ENCODE measurements around the gene NIF3L1.

The NIF3L1 gene, protein sequence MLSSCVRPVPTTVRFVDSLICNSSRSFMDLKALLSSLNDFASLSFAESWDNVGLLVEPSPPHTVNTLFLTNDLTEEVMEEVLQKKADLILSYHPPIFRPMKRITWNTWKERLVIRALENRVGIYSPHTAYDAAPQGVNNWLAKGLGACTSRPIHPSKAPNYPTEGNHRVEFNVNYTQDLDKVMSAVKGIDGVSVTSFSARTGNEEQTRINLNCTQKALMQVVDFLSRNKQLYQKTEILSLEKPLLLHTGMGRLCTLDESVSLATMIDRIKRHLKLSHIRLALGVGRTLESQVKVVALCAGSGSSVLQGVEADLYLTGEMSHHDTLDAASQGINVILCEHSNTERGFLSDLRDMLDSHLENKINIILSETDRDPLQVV

DNA sequence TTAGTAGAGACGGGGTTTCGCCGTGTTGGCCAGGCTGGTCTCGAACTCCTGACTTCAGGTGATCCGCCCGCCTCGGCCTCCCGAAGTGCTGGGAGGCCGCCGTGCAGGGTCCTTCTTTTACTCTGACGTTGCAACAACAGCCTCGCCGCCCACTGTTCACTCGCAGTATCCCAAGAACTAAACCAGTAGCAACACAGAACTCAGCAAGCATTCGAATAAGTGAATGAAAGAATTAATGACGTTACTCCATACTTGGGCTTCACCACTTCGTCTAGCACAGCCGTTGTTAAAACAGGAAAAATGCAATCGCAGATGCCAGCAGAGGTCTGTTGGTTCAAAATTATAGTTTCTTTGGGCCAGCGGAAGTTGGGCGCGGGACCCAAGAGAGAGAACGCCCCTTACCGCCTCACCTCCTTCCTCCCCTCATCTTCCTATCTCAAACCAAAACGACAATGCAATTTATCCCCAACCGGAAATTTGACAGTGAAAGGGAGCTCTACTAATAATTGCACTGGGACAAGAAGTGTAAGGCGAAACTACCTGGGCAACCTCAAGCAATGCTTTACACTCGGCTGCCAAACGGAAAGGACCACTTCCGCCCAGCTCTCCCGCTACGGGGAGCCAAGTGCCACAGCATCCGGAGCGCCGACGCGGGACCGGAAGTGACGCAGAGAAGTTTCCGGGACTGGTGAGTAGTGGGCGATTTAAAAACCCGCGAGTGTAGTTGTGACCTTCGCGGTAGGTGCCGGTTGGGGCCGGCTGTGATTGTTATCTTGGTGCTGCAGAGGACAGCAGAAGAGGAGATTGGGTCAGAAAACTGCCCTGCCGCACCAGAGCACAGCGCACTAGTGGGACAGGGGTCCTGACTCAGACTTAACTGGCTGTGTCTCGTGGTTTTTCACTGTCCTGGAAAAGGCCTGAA lies at the start of gene NIF3L1, which contains the start of gene PPIL3:
TSS of gene NIF3L1 (plus strand) at position 668 of the 922 bp plus-strand sequence. CDS start 2,573 bp downstream, outside the sequence.
TSS of gene PPIL3 (minus strand) at position 374 of the 922 bp plus-strand sequence. CDS start 1,462 bp downstream, outside the sequence.
- peak; percentile 95 for ATAC-seq
- peak within 1 kb of the TSS; percentile 97 for H3K27ac Mint-ChIP-seq
- peaks cover 53% of the 10 kb centered on the region for H3K4me1 Mint-ChIP-seq
- H3K27me3 Mint-ChIP-seq, result no peaks in the 10 kb centered on the region
- H3K36me3 Mint-ChIP-seq, result peaks cover 14% of the 10 kb centered on the region
- H3K9me3 Mint-ChIP-seq, result no peaks in the 10 kb centered on the region
- peak within 1 kb of the TSS; percentile 95 for H3K4me3 Mint-ChIP-seq

DNA sequence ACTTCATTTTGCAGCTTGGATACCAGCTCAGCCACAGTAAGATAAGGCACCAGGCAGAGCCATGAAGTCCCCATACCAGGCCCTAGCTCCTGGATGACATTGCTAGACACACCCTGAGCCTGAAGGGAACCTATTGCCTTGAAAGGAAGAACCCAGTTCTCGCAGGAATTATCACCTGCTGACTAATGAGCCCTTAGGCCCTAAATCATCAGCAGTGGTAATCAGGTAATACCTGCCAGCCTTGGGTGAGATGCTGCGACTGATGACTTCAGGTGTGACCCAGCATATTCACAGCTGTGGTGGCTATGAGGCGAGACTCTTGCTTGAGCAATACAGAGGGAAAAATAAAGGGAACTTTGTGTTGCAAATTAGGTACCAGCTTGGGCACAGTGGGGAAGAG lies 49.7 kb upstream of the NIF3L1 start:
- H3K27ac Mint-ChIP-seq, result no peak overlapping the region
- H3K4me1 Mint-ChIP-seq, result no peaks in the 10 kb centered on the region
- peaks cover 2% of the 10 kb centered on the region for H3K9me3 Mint-ChIP-seq
- no peak overlapping the region for H3K4me3 Mint-ChIP-seq
- no peak for ATAC-seq
- H3K36me3 Mint-ChIP-seq, result no peaks in the 10 kb centered on the region
- no peaks in the 10 kb centered on the region for H3K27me3 Mint-ChIP-seq

DNA sequence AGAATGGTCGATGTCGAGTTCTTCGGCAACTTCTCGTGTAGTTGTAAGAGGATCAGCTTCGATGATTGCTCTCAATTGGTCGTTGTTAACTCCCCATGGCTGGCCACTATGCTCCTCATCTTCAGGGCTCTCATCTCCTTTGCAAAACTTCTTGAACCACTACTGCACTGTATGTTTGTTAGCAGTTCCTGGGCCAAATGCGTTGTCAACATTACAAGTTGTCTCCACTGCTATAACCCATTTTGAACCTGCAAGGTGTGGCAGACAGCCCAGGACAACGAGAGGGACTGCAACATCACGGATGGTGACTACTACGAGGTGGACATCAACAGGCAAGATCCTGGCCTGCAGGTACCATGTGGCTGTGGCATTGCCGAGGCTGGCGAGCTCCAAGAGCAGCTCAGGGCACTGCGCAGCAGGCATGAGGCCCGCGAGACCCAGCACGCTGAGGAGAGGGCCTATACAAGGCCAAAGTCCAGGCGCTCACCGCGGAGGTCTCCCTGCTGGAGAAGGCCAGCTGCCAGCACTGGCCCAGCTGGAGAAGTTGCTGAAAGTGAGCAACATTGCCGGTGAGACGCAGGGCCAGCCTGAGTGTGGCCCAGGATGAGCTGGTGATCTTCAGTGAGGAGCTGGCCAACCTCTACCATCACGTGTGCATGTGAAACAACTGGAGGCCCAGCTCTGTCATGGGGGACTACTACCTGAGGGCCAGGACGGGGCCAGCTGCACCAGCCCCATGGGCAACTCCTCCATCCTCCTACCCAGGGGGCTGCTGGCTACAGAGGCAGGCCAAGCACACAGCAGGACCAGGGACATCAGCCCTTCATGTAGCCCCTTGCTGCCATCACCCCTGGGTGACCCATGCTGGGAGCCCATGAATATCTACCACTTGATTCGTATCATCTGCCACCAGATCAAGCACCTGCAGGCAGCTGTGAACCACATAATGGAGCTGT lies 44.9 kb upstream of the NIF3L1 start:
- no peaks in the 10 kb centered on the region for H3K36me3 Mint-ChIP-seq
- no peak overlapping the region for H3K4me3 Mint-ChIP-seq
- H3K9me3 Mint-ChIP-seq, result no peaks in the 10 kb centered on the region
- ATAC-seq, result peak; percentile 14
- no peaks in the 10 kb centered on the region for H3K4me1 Mint-ChIP-seq
- no peaks in the 10 kb centered on the region for H3K27me3 Mint-ChIP-seq
- no peak overlapping the region for H3K27ac Mint-ChIP-seq

DNA sequence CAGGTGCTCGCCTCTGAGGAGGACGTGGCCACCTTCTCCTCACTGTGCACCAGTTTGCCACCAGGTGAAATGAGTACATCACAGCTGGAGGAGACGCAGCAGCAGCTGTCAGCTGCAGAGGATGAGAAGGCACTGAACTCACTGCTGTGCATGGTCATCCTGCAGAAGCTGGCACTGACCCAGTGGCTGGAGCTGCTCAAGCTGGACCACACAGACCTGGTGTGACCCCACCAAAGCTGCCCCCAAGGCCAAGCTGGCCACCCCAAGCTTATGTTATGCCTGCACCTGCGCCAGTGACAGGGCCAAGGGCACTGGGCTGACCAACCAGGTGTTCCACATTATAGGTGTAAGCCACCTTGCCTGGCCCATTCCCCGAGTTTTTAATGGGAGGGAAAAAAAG lies 44.0 kb upstream of the NIF3L1 start:
- Mint-ChIP-seq H3K36me3 (peaks cover 1% of the 10 kb centered on the region), H3K4me3 (no peak overlapping the region), H3K4me1 (no peaks in the 10 kb centered on the region), H3K27me3 (no peaks in the 10 kb centered on the region), H3K9me3 (no peaks in the 10 kb centered on the region), H3K27ac (no peak overlapping the region)
- ATAC-seq, result no peak

DNA sequence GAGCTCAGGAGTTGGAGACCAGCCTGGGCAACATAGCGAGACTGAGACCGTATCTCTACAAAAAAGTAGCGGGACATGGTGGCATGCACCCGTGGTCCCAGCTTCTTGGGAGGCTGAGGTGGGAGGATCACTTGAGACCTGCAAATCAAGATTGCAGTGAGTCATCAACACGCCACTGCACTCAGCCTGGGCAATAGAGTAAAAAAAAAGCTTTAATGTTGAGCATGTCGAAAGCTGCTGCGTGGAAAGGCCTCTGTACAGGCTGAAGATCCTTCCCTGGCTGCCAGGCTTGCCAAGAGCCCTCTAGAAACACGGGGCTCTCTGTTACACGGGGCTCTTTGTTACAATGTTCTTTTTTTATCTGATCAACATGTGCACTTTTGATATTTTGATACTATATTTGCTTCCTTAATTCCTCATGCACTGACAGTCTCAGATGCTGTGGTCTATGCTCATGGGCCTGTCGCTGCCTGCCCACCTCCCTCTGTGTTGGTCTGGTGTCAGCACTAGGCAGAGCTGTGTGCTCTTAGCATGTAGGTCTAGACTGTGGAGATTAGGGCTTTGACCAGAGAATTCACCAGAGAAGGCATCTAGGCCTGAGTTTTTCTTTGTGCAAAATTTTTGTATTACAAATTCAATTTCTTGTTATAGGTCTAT lies 43.4 kb upstream of the NIF3L1 start:
- Mint-ChIP-seq H3K36me3 (peaks cover 7% of the 10 kb centered on the region), H3K9me3 (no peaks in the 10 kb centered on the region), H3K4me1 (no peaks in the 10 kb centered on the region), H3K27ac (no peak overlapping the region), H3K27me3 (no peaks in the 10 kb centered on the region), H3K4me3 (no peak overlapping the region)
- ATAC-seq, result no peak

DNA sequence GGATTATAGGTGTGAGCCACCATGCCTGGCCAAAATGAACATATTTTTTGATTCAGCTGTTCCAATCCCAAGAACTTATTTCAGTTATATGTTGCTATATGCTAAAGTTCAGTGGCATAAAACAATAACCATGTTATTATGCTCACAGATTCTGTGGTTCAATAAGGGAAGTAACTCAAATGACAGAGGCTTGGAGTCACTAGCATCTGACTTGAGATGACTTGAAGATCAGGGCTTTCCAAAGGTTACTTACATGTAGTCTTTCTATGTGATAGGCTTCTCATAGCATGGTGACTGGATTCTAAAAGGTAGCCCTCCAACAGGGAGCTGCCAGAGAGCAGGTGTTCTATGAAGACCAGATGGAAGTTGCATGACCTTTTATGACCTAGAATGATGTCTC lies 41.9 kb upstream of the NIF3L1 start:
- Mint-ChIP-seq H3K4me1 (no peaks in the 10 kb centered on the region), H3K9me3 (no peaks in the 10 kb centered on the region)
- ATAC-seq, result no peak

DNA sequence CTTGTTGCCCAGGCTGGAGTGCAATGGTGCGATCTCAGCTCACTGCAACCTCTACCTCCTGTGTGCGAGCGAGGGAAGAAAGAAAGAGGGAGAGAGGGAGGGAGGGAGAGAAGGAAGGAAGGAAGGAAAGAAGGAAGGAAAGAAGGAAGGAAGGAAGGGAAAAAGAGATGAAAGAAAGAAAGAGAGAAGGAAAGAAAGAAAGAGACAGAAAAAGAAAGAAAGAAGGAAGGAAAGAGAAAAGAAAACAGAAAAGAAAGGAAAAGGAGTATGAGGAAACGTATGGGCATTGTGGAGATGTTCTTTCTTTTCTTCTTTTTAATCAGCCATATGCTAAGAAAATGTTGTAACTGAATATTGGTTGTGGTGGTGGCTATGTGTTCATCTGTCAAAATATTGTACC lies 41.2 kb upstream of the NIF3L1 start:
- H3K36me3 Mint-ChIP-seq, result peaks cover 28% of the 10 kb centered on the region
- H3K27me3 Mint-ChIP-seq, result no peaks in the 10 kb centered on the region
- no peak overlapping the region for H3K4me3 Mint-ChIP-seq
- ATAC-seq, result no peak
- no peaks in the 10 kb centered on the region for H3K4me1 Mint-ChIP-seq
- no peaks in the 10 kb centered on the region for H3K9me3 Mint-ChIP-seq
- H3K27ac Mint-ChIP-seq, result no peak overlapping the region

More for the DNA sequence above, 41.9 kb upstream of the NIF3L1 start:
- Mint-ChIP-seq H3K4me3 (no peak overlapping the region), H3K27me3 (no peaks in the 10 kb centered on the region), H3K27ac (no peak overlapping the region), H3K36me3 (peaks cover 22% of the 10 kb centered on the region)

DNA sequence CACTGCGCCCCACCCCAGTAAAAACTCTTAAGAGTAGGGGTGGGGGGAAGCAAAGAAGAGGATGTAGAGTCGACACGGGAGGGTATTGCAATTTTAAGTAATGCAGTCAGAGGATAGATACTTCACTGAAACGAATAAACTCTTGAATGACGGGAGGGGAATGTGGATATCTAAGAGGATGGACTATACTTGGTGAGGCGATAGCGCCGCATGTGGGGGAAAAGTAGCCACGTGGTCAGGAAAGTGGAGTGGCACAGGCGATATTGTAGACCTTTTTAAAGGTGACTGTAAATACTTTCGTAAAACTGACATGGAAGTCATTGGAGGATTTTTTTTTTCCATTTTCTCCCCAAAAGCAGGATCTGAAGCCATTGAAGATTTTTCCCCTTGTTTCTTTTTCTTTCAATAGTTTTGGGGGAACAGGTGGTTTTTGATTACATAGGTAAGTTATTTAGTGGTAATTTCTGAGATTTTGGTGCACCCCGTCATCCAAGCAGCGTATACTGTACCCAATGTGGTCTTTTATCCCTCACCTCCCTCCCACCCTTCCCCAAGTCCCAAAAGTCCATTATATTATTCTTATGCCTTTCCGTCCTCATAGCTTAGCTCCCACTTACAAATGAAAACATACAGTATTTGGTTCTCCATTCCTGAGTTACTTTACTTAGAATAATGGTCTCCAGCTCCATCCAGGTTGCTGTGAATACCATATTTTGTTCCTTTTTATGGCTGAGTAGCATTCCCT lies 38.5 kb upstream of the NIF3L1 start:
- ATAC-seq, result no peak
- Mint-ChIP-seq H3K27me3 (no peaks in the 10 kb centered on the region), H3K9me3 (no peaks in the 10 kb centered on the region), H3K4me3 (no peak overlapping the region), H3K36me3 (peaks cover 33% of the 10 kb centered on the region), H3K4me1 (no peaks in the 10 kb centered on the region), H3K27ac (no peak overlapping the region)

DNA sequence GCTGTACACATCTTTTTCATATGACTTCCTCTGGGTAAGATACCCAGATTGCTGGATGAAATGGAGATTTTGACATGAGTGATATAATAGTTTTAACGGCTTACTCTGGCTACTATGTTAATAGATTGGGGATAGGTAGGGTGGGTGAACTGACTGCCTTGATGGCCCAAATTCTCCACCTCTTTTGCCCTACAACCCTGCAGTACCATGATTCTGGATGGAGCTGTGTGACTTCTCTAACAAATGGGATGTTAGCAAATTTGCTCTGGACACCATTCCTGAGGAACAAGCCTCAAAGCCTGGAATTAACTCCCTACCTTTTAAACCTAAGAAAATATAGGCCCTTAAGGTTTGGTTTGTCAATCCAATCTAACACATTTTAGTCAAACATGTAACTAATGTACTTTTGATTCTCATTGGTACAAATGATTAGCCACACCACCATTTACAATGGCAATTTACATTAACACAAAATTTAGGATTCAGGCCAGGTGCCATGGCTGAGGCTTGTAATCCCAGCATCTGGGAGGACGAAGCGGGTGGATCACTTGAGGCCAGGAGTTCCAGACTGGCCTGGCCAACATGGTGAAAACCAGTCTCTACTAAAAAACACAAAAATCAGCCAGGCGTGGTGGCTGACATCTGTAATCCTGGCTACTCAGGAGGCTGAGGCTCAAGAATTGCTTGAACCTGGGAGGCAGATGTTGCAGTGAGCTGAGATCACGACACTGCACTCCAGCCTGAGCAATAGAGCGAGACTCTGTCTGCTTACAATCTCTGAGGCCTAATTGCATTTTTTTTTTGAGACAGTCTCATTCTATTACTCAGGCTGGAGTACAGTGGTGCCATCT lies 37.5 kb upstream of the NIF3L1 start:
- H3K9me3 Mint-ChIP-seq, result no peaks in the 10 kb centered on the region
- no peaks in the 10 kb centered on the region for H3K4me1 Mint-ChIP-seq
- peaks cover 37% of the 10 kb centered on the region for H3K36me3 Mint-ChIP-seq
- no peaks in the 10 kb centered on the region for H3K27me3 Mint-ChIP-seq
- no peak for ATAC-seq
- H3K4me3 Mint-ChIP-seq, result no peak overlapping the region
- no peak overlapping the region for H3K27ac Mint-ChIP-seq

DNA sequence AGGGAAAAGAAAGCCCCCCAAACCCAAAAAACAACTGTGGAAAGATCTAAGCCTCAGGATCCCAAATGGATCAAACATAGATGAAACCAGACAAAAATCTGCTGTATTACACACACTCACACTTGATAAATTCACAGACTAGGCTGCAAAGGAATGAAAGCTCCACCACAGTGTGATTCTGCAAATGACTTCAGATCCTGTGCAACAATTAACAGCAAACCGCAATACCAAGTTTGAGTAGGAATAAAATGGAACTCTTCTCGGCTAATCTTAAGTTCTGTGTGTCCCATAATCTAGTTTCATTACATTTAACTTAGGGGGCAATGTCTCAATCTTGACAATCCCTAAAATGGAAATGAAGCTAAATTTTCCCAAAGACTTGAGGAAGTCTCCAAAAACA lies 36.6 kb upstream of the NIF3L1 start:
- no peaks in the 10 kb centered on the region for H3K27me3 Mint-ChIP-seq
- ATAC-seq, result no peak
- no peak overlapping the region for H3K4me3 Mint-ChIP-seq
- H3K27ac Mint-ChIP-seq, result no peak overlapping the region
- H3K4me1 Mint-ChIP-seq, result peaks cover 7% of the 10 kb centered on the region
- peaks cover 47% of the 10 kb centered on the region for H3K36me3 Mint-ChIP-seq
- H3K9me3 Mint-ChIP-seq, result no peaks in the 10 kb centered on the region

DNA sequence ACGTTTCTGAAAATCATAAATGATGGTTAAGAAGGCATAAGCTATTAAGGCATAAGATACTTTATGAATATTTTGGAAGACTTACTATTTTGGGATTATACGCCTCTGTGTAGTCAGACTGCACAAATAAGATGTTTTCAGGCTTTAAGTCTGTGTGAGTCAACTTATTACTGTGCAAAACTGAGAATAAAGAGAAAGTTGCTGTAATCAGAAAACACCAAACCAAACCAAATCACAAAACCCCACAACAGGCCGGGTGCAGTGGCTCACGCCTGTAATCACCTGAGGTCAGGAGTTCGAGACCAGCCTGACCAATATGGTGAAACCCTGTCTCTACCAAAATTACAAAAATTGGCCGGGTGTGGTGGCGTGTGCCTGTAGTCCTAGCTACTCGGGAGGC lies 32.4 kb upstream of the NIF3L1 start:
- Mint-ChIP-seq H3K27me3 (no peaks in the 10 kb centered on the region), H3K4me1 (peaks cover 44% of the 10 kb centered on the region), H3K4me3 (no peak overlapping the region), H3K9me3 (no peaks in the 10 kb centered on the region), H3K27ac (no peak overlapping the region), H3K36me3 (peaks cover 66% of the 10 kb centered on the region)
- ATAC-seq, result no peak

DNA sequence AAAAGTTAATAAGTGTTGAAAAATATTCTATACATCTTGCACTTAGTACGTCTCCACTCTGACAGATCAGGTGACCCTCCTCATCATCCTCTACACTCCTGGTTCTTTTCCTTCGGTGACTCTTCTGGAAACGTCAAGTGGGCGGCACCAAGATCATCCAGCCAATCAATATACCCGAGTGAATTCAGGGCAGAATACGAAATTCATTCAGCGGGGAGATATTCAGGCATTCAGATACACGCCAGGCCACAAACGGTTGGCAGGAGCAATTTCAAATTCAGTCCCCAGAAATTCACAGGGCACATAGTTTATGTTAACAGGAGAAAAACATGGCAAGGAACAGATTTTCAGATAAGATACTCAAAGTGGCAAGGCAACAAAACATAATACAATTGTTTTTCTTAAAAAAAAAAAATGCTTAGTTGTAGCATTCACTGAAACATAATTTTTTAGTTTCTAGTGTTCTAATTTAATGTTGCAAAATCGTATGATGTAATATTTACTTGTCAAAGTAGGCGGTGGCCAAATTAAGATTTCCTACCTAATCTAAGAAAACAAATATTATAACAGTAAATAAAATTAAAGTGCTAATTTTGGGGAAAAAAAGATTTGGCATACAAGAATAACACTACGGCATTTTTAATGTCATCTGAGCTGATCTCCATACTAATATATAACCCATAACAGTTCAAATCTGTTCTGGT lies 28.9 kb upstream of the NIF3L1 start:
- peaks cover 53% of the 10 kb centered on the region for H3K4me1 Mint-ChIP-seq
- no peaks in the 10 kb centered on the region for H3K9me3 Mint-ChIP-seq
- H3K36me3 Mint-ChIP-seq, result peaks cover 74% of the 10 kb centered on the region
- ATAC-seq, result no peak
- H3K27ac Mint-ChIP-seq, result no peak overlapping the region
- no peaks in the 10 kb centered on the region for H3K27me3 Mint-ChIP-seq
- H3K4me3 Mint-ChIP-seq, result peak overlapping the region; percentile 69
